Measurements from ENCODE around the gene ATP5F1C. TPM values are rescaled to one million over a fixed set of nuclear protein-coding genes. Genes with fewer than 3 reads are reported as not detected.

Gene ATP5F1C
- total RNA-seq, 1 experiment from 2014 or later = 292 TPM

DNA sequence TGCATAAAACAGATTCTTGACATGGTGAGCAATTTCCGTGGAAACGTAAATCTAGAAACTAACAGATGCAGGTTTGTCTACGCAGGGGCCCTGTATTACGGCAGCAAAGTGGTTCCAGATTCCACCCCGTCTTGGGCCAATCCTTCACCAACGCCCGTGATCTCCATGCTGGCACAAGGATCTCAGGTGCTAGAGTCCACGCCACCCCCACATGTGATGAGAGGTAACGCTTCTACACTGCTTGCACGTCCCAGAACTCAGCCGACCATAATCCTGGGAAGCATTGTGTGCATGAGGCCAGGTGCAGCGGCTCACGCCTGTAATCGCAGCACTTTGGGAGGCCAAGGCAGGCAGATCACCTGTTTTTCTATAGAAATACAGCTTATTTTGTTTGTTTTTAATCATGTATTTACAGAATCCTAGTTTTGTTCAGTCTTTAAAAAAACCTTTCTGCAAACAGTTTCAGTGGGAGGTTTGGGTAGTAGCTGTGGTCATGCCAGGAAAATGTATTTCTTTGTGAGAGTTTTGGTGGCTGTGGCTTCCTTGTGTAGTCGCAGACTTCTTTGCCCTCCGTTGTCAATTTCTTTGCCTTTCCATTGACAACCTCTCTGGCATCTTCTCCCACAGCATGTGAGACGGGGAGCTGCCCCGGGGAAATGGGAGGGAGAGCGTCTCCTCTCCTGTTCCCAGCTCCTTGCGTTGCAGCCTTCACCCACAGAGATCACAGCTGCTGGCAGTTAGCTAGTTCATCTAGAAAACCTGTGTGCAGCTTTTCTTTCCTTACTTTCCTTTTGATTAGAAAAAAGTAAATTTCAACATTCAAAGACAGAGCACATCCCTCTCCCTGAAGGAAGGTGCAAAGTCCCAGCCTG is 49.2 kb upstream of the ATP5F1C start (continued):
- TF ChIP-seq, protein P1, sequence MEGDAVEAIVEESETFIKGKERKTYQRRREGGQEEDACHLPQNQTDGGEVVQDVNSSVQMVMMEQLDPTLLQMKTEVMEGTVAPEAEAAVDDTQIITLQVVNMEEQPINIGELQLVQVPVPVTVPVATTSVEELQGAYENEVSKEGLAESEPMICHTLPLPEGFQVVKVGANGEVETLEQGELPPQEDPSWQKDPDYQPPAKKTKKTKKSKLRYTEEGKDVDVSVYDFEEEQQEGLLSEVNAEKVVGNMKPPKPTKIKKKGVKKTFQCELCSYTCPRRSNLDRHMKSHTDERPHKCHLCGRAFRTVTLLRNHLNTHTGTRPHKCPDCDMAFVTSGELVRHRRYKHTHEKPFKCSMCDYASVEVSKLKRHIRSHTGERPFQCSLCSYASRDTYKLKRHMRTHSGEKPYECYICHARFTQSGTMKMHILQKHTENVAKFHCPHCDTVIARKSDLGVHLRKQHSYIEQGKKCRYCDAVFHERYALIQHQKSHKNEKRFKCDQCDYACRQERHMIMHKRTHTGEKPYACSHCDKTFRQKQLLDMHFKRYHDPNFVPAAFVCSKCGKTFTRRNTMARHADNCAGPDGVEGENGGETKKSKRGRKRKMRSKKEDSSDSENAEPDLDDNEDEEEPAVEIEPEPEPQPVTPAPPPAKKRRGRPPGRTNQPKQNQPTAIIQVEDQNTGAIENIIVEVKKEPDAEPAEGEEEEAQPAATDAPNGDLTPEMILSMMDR (IDR thresholded peaks at IDR 0.05 in 2 of 3, conservative IDR thresholded peaks at IDR 0.05 in 1 of 3; ENCODE audit: borderline replicate concordance in 1 of 3, insufficient read depth in 1 of 3, low read depth in 2 of 3, low read length in 2 of 3) = no peak
- no peak for TF ChIP-seq EZH2phosphoT487 (IDR thresholded peaks at IDR 0.05; ENCODE audit: borderline replicate concordance)

GRCh38 chr10:7744307-7744706 is 43.7 kb upstream of the ATP5F1C start:
- CTCF ChIA-PET = no interaction called here
- no peak overlapping the region for H3K4me2 ChIP-seq (ENCODE audit: low read length)
- ATAC-seq (no peak), DNase-seq (ENCODE audit: low read depth, low spot score) (no peak)
- no peaks in the 10 kb centered on the region for H3K9me2 ChIP-seq (ENCODE audit: insufficient read depth)
- H3K4me3 ChIP-seq (replicated peaks in 1 of 2; ENCODE audit: low read depth in 1 of 2, low read length in 2 of 2) = no peak overlapping the region
- H4K20me1 ChIP-seq (ENCODE audit: insufficient read depth) = no peaks in the 10 kb centered on the region
- POLR2A ChIA-PET = no interaction called here
- no peaks in the 10 kb centered on the region for H3K9me3 ChIP-seq (ENCODE audit: control insufficient read depth in 1 of 2, insufficient read depth in 1 of 2, low read depth in 1 of 2, low read length in 2 of 2)
- H2AFZ ChIP-seq (ENCODE audit: low read depth, low read length, poor library complexity, severe bottlenecking) = no peak overlapping the region
- no peaks in the 10 kb centered on the region for H3K36me3 ChIP-seq (ENCODE audit: control insufficient read depth in 1 of 2, insufficient read depth in 2 of 2, low read length in 2 of 2)
- H3K9ac ChIP-seq (ENCODE audit: low read length) = no peak overlapping the region
- H3K27ac ChIP-seq (ENCODE audit: low read depth, low read length) = no peak overlapping the region
- H3K4me1 ChIP-seq (ENCODE audit: control insufficient read depth in 1 of 2, insufficient read depth in 2 of 2, low read length in 2 of 2) = peaks cover 0 to 5% of the 10 kb centered on the region in 2 experiments; a peak in 2 of 4 replicates
- RAD21 ChIA-PET (ENCODE audit: low non-redundant PET in 1 of 2, low total read pairs in 2 of 2, uncharacterized antibody in 2 of 2, unreplicated experiment in 2 of 2) = no interaction called here
- no TSS peak for BruUV-seq (replicated peaks)
- no peaks in the 10 kb centered on the region for H3K79me2 ChIP-seq (ENCODE audit: insufficient read depth, low read length)
- TF ChIP-seq SIN3A (IDR thresholded peaks at IDR 0.05; ENCODE audit: low read depth) (no peak), SRF (IDR thresholded peaks at IDR 0.05; ENCODE audit: low read depth) (no peak), CBX3 (IDR thresholded peaks at IDR 0.05; ENCODE audit: low read depth) (no peak), FOSL1 (IDR thresholded peaks at IDR 0.05; ENCODE audit: low read depth) (no peak), POLR2AphosphoS5 (IDR thresholded peaks at IDR 0.05; ENCODE audit: low read depth, low read length) (no peak), SP1 (IDR thresholded peaks at IDR 0.05; ENCODE audit: low read depth) (no peak), EZH2phosphoT487 (IDR thresholded peaks at IDR 0.05; ENCODE audit: borderline replicate concordance) (no peak), JUND (IDR thresholded peaks at IDR 0.05) (no peak), ZNF274 (IDR thresholded peaks at IDR 0.05; ENCODE audit: low read depth, low read length) (no peak), EZH2 (IDR thresholded peaks at IDR 0.05) (no peak)
- TF ChIP-seq, protein P2, sequence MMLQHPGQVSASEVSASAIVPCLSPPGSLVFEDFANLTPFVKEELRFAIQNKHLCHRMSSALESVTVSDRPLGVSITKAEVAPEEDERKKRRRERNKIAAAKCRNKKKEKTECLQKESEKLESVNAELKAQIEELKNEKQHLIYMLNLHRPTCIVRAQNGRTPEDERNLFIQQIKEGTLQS (IDR thresholded peaks at IDR 0.05) = no peak
- intact Hi-C loops (cut with micrococcal nuclease) = no loop called here
- no peaks in the 10 kb centered on the region for H3K27me3 ChIP-seq (ENCODE audit: insufficient read depth, low read length)
